HG02981 (cell line): ENCODE results near the gene EIF4H.
"Not testable (repeated sequence)": the region's sequence is repeated elsewhere in the genome, so short reads cannot be mapped to it uniquely, and the experiment has no call there.

Source experiments
- ATAC-seq: cut with Tn5 transposase; IDR thresholded peaks from one replicate; pipeline ENCODE4 v1.9.1; 2021; ENCODE audit warnings: mild to moderate bottlenecking, moderate library complexity; ENCODE audit not compliant: unreplicated experiment

The EIF4H gene

GRCh38 chr7:74174606-74175082 lies 488 bp downstream of the EIF4H start:
- ATAC-seq = peak; percentile 17

GRCh38 chr7:74175340-74175739 lies 1.2 kb downstream of the EIF4H start:
- ATAC-seq = no peak

GRCh38 chr7:74176555-74176954 lies 2.4 kb downstream of the EIF4H start:
- no peak for ATAC-seq

GRCh38 chr7:74178632-74179031 lies 4.5 kb downstream of the EIF4H start:
- no peak for ATAC-seq

- no peak for ATAC-seq
Observed at GRCh38 chr7:74179935-74180604, 5.9 kb downstream of the EIF4H start.

GRCh38 chr7:74180866-74181265 lies 6.7 kb downstream of the EIF4H start:
- no peak for ATAC-seq

GRCh38 chr7:74181821-74182220 lies 7.7 kb downstream of the EIF4H start:
- no peak for ATAC-seq

GRCh38 chr7:74182453-74183090 lies 8.4 kb downstream of the EIF4H start:
- ATAC-seq = no peak

- no peak for ATAC-seq
Observed at GRCh38 chr7:74183142-74183541, 9.0 kb downstream of the EIF4H start.

GRCh38 chr7:74183653-74184450 lies 9.7 kb downstream of the EIF4H start:
- ATAC-seq = no peak

GRCh38 chr7:74185016-74185415 lies 10.9 kb downstream of the EIF4H start:
- no peak for ATAC-seq

- ATAC-seq = no peak
Observed at GRCh38 chr7:74185636-74186035, 11.5 kb downstream of the EIF4H start.

- no peak for ATAC-seq
Observed at GRCh38 chr7:74187915-74188675, 13.9 kb downstream of the EIF4H start.

GRCh38 chr7:74190259-74190658 lies 16.1 kb downstream of the EIF4H start:
- ATAC-seq = no peak

- no peak for ATAC-seq
Observed at GRCh38 chr7:74191231-74191630, 17.1 kb downstream of the EIF4H start.

GRCh38 chr7:74193054-74193453 lies 18.9 kb downstream of the EIF4H start:
- ATAC-seq = no peak

GRCh38 chr7:74193913-74194312 lies 19.8 kb downstream of the EIF4H start:
- no peak for ATAC-seq

GRCh38 chr7:74194686-74195085 lies 20.5 kb downstream of the EIF4H start:
- no peak for ATAC-seq

GRCh38 chr7:74195139-74195860 lies 21.1 kb downstream of the EIF4H start:
- ATAC-seq = not testable (repeated sequence)

GRCh38 chr7:74195968-74196654 lies 22.0 kb downstream of the EIF4H start:
- ATAC-seq = not testable (repeated sequence)
